ENCODE measurements around the gene SPOPL. TPM values are rescaled to one million over a fixed set of nuclear protein-coding genes. Genes with fewer than 3 reads are reported as not detected.
A peak's percentile ranks its signal among the peaks of the same experiment; 100 is the strongest.

The SPOPL gene
- total RNA-seq, 1 experiment from 2014 or later = 21.0 TPM

DNA sequence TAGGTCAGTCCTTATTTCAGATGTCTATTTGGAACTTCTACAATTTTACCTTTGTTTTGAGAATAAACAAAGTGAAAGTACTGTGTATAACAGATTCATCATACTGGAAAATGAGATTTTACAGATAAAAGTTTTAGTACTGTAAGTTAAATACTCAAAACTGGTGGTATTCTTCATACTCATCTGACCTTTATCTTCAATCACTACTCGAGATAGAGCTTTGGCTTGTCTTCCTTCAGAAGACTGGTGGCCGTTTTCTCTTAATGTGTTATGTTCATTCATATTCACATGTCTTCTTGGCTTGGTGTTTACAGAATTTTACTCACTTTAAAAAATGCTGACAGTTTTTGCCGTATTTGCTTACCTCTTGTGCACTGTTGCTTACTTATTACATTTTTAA lies 2.1 kb downstream of the SPOPL start:
- H3K9me2 ChIP-seq (ENCODE audit: insufficient read depth) = 0 out of 2 replicates have a peak, but pooled peaks cover 4% of the 10 kb centered on the region
- H3K27me3 ChIP-seq (ENCODE audit: insufficient read depth, low read depth) = no peaks in the 10 kb centered on the region
- no TSS peak for BruUV-seq (replicated peaks)
- peaks cover 66% of the 10 kb centered on the region for H3K79me2 ChIP-seq (ENCODE audit: low read depth)
- ChIA-PET CTCF (no interaction called here), POLR2A (ENCODE audit: unreplicated experiment) (no interaction called here)
- intact Hi-C loops (cut with micrococcal nuclease; ENCODE audit: unreplicated experiment) = loop anchor here (5.0 to 10.0 kb wide), 4 partner anchors 81 to 541 kb away; partner anchors contain the start of genes HNMT and NXPH2
- H3K4me2 ChIP-seq = peak overlapping the region; percentile 92
- H3F3A ChIP-seq (ENCODE audit: insufficient read depth, low read depth) = peaks cover 22% of the 10 kb centered on the region; the same call in 1 of the 2 replicates
- no peak overlapping the region for H2AFZ ChIP-seq
- H3K36me3 ChIP-seq (ENCODE audit: low read depth) = no peaks in the 10 kb centered on the region
- TF ChIP-seq, protein P1, sequence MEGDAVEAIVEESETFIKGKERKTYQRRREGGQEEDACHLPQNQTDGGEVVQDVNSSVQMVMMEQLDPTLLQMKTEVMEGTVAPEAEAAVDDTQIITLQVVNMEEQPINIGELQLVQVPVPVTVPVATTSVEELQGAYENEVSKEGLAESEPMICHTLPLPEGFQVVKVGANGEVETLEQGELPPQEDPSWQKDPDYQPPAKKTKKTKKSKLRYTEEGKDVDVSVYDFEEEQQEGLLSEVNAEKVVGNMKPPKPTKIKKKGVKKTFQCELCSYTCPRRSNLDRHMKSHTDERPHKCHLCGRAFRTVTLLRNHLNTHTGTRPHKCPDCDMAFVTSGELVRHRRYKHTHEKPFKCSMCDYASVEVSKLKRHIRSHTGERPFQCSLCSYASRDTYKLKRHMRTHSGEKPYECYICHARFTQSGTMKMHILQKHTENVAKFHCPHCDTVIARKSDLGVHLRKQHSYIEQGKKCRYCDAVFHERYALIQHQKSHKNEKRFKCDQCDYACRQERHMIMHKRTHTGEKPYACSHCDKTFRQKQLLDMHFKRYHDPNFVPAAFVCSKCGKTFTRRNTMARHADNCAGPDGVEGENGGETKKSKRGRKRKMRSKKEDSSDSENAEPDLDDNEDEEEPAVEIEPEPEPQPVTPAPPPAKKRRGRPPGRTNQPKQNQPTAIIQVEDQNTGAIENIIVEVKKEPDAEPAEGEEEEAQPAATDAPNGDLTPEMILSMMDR (conservative IDR thresholded peaks at IDR 0.05) = no peak
- no peak for TF ChIP-seq EZH2 (IDR thresholded peaks at IDR 0.05; ENCODE audit: low read depth)
- H3K9me3 ChIP-seq (ENCODE audit: insufficient read depth, low read depth) = no peaks in the 10 kb centered on the region
- H3K27ac ChIP-seq = peak overlapping the region; percentile 62
- H3K4me3 ChIP-seq = peak overlapping the region; percentile 61
- H4K20me1 ChIP-seq (ENCODE audit: insufficient read depth) = no peaks in the 10 kb centered on the region; the same call in 1 of the 2 replicates
- no peak for DNase-seq
- H3K4me1 ChIP-seq (replicated peaks; ENCODE audit: insufficient read depth) = peaks cover 41% of the 10 kb centered on the region

DNA sequence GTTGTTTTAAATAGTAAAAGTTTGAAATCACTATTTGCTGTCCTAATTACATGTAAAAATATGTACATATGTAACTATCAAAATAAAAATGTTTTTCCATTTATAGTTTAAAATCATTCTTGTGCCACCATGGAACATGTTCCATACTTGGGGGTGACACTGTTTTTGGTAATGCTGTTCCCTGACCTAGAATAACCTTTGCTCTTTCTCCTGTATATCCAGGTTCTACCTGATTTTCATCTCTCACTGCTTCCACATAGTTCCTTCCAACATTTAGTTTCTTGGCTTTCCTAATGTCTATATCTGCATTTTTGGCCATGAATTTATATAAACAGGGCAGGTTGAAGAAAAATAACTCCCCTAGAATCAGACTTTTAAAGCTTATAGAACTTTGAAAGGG lies 2.5 kb downstream of the SPOPL start:
- CTCF ChIA-PET = no interaction called here

DNA sequence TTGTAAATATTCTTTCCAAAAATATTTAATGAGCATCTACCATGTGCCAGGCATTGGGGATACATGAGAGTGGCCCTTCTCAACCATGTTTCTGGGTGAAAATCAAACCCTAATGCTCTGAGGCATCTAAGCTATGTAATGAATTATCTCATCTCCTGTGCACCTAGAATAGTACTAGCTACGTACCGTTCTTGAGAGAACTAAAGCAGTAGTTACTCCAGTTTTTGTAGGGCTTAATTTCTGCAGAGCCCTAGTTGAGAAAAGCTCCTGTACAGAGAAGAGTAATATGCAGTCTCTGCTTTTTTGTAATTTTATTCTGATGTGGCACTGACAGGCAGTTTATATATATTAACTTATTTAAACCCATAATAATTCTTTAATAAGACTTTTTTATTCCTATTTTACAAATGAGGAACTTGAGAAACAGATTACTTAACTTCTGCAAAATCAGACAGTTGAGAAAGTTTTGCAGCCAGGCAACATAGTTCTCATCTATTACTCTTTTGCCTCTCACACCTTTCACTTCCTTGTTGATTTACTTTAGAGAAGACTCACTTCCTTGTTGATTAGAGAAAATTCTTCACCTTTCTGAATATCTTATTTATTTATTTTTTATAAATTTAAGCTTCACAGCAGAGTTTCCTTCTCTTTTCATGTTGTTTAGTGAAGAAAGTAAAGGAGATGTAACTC lies 3.1 kb downstream of the SPOPL start:
- peaks cover 22% of the 10 kb centered on the region; the same call in 1 of the 2 replicates for H3F3A ChIP-seq (ENCODE audit: insufficient read depth, low read depth)
- no peak overlapping the region for H2AFZ ChIP-seq
- H3K4me3 ChIP-seq = peak overlapping the region; percentile 61; the same call in 1 of the 2 replicates
- peak overlapping the region; percentile 92 for H3K4me2 ChIP-seq
- H3K27ac ChIP-seq = peak overlapping the region; percentile 62
- intact Hi-C loops (cut with micrococcal nuclease; ENCODE audit: unreplicated experiment) = loop anchor here (5.0 to 10.0 kb wide), 4 partner anchors 82 to 542 kb away; partner anchors contain the start of genes HNMT and NXPH2
- peak in 1 of 2 experiments; percentile 58 for DNase-seq
- TF ChIP-seq, protein P1 (conservative IDR thresholded peaks at IDR 0.05) = no peak
- TF ChIP-seq EZH2 (IDR thresholded peaks at IDR 0.05; ENCODE audit: low read depth) = no peak
- ChIA-PET POLR2A (ENCODE audit: unreplicated experiment) (no interaction called here), CTCF (no interaction called here)
- H3K4me1 ChIP-seq (replicated peaks; ENCODE audit: insufficient read depth) = peaks cover 41% of the 10 kb centered on the region
- no peaks in the 10 kb centered on the region for H3K27me3 ChIP-seq (ENCODE audit: insufficient read depth, low read depth)
- no TSS peak for BruUV-seq (replicated peaks)
- peaks cover 76% of the 10 kb centered on the region for H3K79me2 ChIP-seq (ENCODE audit: low read depth)
- H3K9me2 ChIP-seq (ENCODE audit: insufficient read depth) = 0 out of 2 replicates have a peak, but pooled peaks cover 4% of the 10 kb centered on the region
- H3K9me3 ChIP-seq (ENCODE audit: insufficient read depth, low read depth) = no peaks in the 10 kb centered on the region
- H4K20me1 ChIP-seq (ENCODE audit: insufficient read depth) = no peaks in the 10 kb centered on the region; the same call in 1 of the 2 replicates
- H3K36me3 ChIP-seq (ENCODE audit: low read depth) = peaks cover 1% of the 10 kb centered on the region; the same call in 1 of the 2 replicates

More for the DNA sequence above, 2.5 kb downstream of the SPOPL start:
- POLR2A ChIA-PET (ENCODE audit: unreplicated experiment) = no interaction called here
- Histone ChIP-seq H3K9me2 (ENCODE audit: insufficient read depth) (0 out of 2 replicates have a peak, but pooled peaks cover 4% of the 10 kb centered on the region), H3K4me3 (peak overlapping the region; percentile 61), H3K36me3 (ENCODE audit: low read depth) (no peaks in the 10 kb centered on the region), H3K4me1 (replicated peaks; ENCODE audit: insufficient read depth) (peaks cover 41% of the 10 kb centered on the region), H4K20me1 (ENCODE audit: insufficient read depth) (no peaks in the 10 kb centered on the region; the same call in 1 of the 2 replicates), H3K79me2 (ENCODE audit: low read depth) (peaks cover 70% of the 10 kb centered on the region), H3K9me3 (ENCODE audit: insufficient read depth, low read depth) (no peaks in the 10 kb centered on the region), H3K27ac (peak overlapping the region; percentile 62), H3K4me2 (peak overlapping the region; percentile 92), H2AFZ (no peak overlapping the region), H3F3A (ENCODE audit: insufficient read depth, low read depth) (peaks cover 22% of the 10 kb centered on the region; the same call in 1 of the 2 replicates), H3K27me3 (ENCODE audit: insufficient read depth, low read depth) (no peaks in the 10 kb centered on the region)
- no peak for TF ChIP-seq EZH2 (IDR thresholded peaks at IDR 0.05; ENCODE audit: low read depth)
- TF ChIP-seq, protein P1 (conservative IDR thresholded peaks at IDR 0.05) = no peak
- BruUV-seq (replicated peaks) = no TSS peak
- DNase-seq = no peak
- intact Hi-C loops (cut with micrococcal nuclease; ENCODE audit: unreplicated experiment) = loop anchor here (5.0 to 10.0 kb wide), 4 partner anchors 82 to 542 kb away; partner anchors contain the start of genes HNMT and NXPH2

Measured in PC-9 (cell line).